SHP77 treated with DMSO at 0.1 percent for 48 hours (cell line): ENCODE measurements around the gene GPRIN3.
A peak's percentile ranks its signal among the peaks of the same experiment; 100 is the strongest.

Experiments
- DNase-seq: peaks from one replicate; lab custom pipeline; 2025; lab: John Stamatoyannopoulos, UW

GPRIN3 gene

GRCh38 chr4:89307446-89308160 lies at the start of gene GPRIN3:
GPRIN3 (minus strand) TSS chr4:89307800; CDS start chr4:89250110, 57,690 bp downstream.
- peak; percentile 14 for DNase-seq

GRCh38 chr4:89357340-89357739 lies 49.7 kb upstream of the GPRIN3 start:
- no peak for DNase-seq

GRCh38 chr4:89356086-89356485 lies 48.5 kb upstream of the GPRIN3 start:
- no peak for DNase-seq

GRCh38 chr4:89353514-89353913 lies 45.9 kb upstream of the GPRIN3 start:
- DNase-seq: no peak

GRCh38 chr4:89352541-89352940 lies 44.9 kb upstream of the GPRIN3 start:
- DNase-seq: no peak

GRCh38 chr4:89351201-89351600 lies 43.6 kb upstream of the GPRIN3 start:
- no peak for DNase-seq

- no peak for DNase-seq
Measured at GRCh38 chr4:89347363-89348025, 39.9 kb upstream of the GPRIN3 start.

GRCh38 chr4:89344571-89344970 lies 37.0 kb upstream of the GPRIN3 start:
- DNase-seq: no peak

GRCh38 chr4:89338206-89338605 lies 30.6 kb upstream of the GPRIN3 start:
- DNase-seq: no peak

- DNase-seq: no peak
Measured at GRCh38 chr4:89337681-89338080, 30.1 kb upstream of the GPRIN3 start.

- DNase-seq: no peak
Measured at GRCh38 chr4:89336818-89337420, 29.3 kb upstream of the GPRIN3 start.

GRCh38 chr4:89334830-89335229 lies 27.2 kb upstream of the GPRIN3 start:
- no peak for DNase-seq

- DNase-seq: no peak
Measured at GRCh38 chr4:89334311-89334710, 26.7 kb upstream of the GPRIN3 start.

GRCh38 chr4:89331686-89332544 lies 24.3 kb upstream of the GPRIN3 start:
- no peak for DNase-seq

GRCh38 chr4:89331197-89331596 lies 23.6 kb upstream of the GPRIN3 start:
- no peak for DNase-seq

- no peak for DNase-seq
Measured at GRCh38 chr4:89329280-89329679, 21.7 kb upstream of the GPRIN3 start.

- no peak for DNase-seq
Measured at GRCh38 chr4:89324671-89325070, 17.1 kb upstream of the GPRIN3 start.

- no peak for DNase-seq
Measured at GRCh38 chr4:89322671-89323070, 15.1 kb upstream of the GPRIN3 start.

- DNase-seq: no peak
Measured at GRCh38 chr4:89319756-89320155, 12.2 kb upstream of the GPRIN3 start.

GRCh38 chr4:89316931-89317366 lies 9.3 kb upstream of the GPRIN3 start:
- no peak for DNase-seq

GRCh38 chr4:89316211-89316610 lies 8.6 kb upstream of the GPRIN3 start:
- DNase-seq: no peak

GRCh38 chr4:89314291-89314690 lies 6.7 kb upstream of the GPRIN3 start:
- no peak for DNase-seq
